Measurements from ENCODE around the gene PRH1. TPM values are rescaled to one million over a fixed set of nuclear protein-coding genes. Genes with fewer than 3 reads are reported as not detected.

The PRH1 gene
- total RNA-seq, 1 donor from 2014 or later, result 33.3 TPM

DNA sequence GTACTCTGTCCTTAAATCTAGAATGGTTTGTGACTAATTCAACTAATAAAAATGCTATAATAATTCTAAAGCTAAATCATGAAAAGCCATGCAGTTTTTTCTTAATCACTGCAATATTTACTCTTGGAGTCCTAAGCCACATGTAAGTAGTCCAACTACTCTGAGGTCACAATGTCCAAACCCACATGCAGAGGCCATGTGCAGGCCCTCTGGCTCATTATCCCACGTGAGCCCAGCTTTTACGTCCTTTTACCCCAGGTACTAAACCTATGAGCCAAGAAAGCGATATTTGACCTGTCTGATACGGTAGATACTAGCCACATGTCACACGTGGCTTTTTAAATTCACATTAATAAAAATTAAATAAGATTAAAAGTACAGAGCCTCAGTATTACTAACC, 12.8 kb upstream of the PRH1 start:
- no peak overlapping the region for H3K27ac Mint-ChIP-seq (ENCODE audit: unreplicated experiment)
- no peak overlapping the region for H3K4me3 Mint-ChIP-seq (ENCODE audit: unreplicated experiment)
- H3K36me3 Mint-ChIP-seq (ENCODE audit: unreplicated experiment), result no peaks in the 10 kb centered on the region
- no peaks in the 10 kb centered on the region for H3K27me3 Mint-ChIP-seq (ENCODE audit: unreplicated experiment)
- DNase-seq, result no peak
- TF ChIP-seq, protein P1, sequence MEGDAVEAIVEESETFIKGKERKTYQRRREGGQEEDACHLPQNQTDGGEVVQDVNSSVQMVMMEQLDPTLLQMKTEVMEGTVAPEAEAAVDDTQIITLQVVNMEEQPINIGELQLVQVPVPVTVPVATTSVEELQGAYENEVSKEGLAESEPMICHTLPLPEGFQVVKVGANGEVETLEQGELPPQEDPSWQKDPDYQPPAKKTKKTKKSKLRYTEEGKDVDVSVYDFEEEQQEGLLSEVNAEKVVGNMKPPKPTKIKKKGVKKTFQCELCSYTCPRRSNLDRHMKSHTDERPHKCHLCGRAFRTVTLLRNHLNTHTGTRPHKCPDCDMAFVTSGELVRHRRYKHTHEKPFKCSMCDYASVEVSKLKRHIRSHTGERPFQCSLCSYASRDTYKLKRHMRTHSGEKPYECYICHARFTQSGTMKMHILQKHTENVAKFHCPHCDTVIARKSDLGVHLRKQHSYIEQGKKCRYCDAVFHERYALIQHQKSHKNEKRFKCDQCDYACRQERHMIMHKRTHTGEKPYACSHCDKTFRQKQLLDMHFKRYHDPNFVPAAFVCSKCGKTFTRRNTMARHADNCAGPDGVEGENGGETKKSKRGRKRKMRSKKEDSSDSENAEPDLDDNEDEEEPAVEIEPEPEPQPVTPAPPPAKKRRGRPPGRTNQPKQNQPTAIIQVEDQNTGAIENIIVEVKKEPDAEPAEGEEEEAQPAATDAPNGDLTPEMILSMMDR (IDR thresholded peaks at IDR 0.05; ENCODE audit: partially characterized antibody, unreplicated experiment), result no peak
- H3K4me1 Mint-ChIP-seq (ENCODE audit: low read depth, unreplicated experiment), result no peaks in the 10 kb centered on the region
- H3K9me3 Mint-ChIP-seq (ENCODE audit: unreplicated experiment), result peaks cover 2% of the 10 kb centered on the region

- H3K36me3 Mint-ChIP-seq (ENCODE audit: unreplicated experiment), result no peaks in the 10 kb centered on the region
- DNase-seq, result no peak
- H3K4me1 Mint-ChIP-seq (ENCODE audit: low read depth, unreplicated experiment), result no peaks in the 10 kb centered on the region
- TF ChIP-seq, protein P1 (IDR thresholded peaks at IDR 0.05; ENCODE audit: partially characterized antibody, unreplicated experiment), result no peak
- no peaks in the 10 kb centered on the region for H3K9me3 Mint-ChIP-seq (ENCODE audit: unreplicated experiment)
- no peaks in the 10 kb centered on the region for H3K27me3 Mint-ChIP-seq (ENCODE audit: unreplicated experiment)
- no peak overlapping the region for H3K27ac Mint-ChIP-seq (ENCODE audit: unreplicated experiment)
- no peak overlapping the region for H3K4me3 Mint-ChIP-seq (ENCODE audit: unreplicated experiment)
These were observed 7.9 kb upstream of the PRH1 start for GRCh38 chr12:10891937-10892336.

- H3K36me3 Mint-ChIP-seq (ENCODE audit: unreplicated experiment), result no peaks in the 10 kb centered on the region
- DNase-seq, result no peak
- no peak overlapping the region for H3K4me3 Mint-ChIP-seq (ENCODE audit: unreplicated experiment)
- H3K4me1 Mint-ChIP-seq (ENCODE audit: low read depth, unreplicated experiment), result no peaks in the 10 kb centered on the region
- H3K9me3 Mint-ChIP-seq (ENCODE audit: unreplicated experiment), result no peaks in the 10 kb centered on the region
- H3K27me3 Mint-ChIP-seq (ENCODE audit: unreplicated experiment), result no peaks in the 10 kb centered on the region
- H3K27ac Mint-ChIP-seq (ENCODE audit: unreplicated experiment), result no peak overlapping the region
- TF ChIP-seq, protein P1 (IDR thresholded peaks at IDR 0.05; ENCODE audit: partially characterized antibody, unreplicated experiment), result no peak
These were observed 5.2 kb upstream of the PRH1 start for GRCh38 chr12:10889226-10889625.

- TF ChIP-seq, protein P1 (IDR thresholded peaks at IDR 0.05; ENCODE audit: partially characterized antibody, unreplicated experiment), result no peak
- H3K36me3 Mint-ChIP-seq (ENCODE audit: unreplicated experiment), result no peaks in the 10 kb centered on the region
- no peak overlapping the region for H3K27ac Mint-ChIP-seq (ENCODE audit: unreplicated experiment)
- H3K4me1 Mint-ChIP-seq (ENCODE audit: low read depth, unreplicated experiment), result no peaks in the 10 kb centered on the region
- H3K9me3 Mint-ChIP-seq (ENCODE audit: unreplicated experiment), result peaks cover 1% of the 10 kb centered on the region
- DNase-seq, result no peak
- no peak overlapping the region for H3K4me3 Mint-ChIP-seq (ENCODE audit: unreplicated experiment)
- H3K27me3 Mint-ChIP-seq (ENCODE audit: unreplicated experiment), result no peaks in the 10 kb centered on the region
These were observed 10.7 kb downstream of the PRH1 start for GRCh38 chr12:10873378-10873777.

GRCh38 chr12:10867381-10867780, 16.7 kb downstream of the PRH1 start:
- DNase-seq, result no peak
- Mint-ChIP-seq H3K27me3 (ENCODE audit: unreplicated experiment) (no peaks in the 10 kb centered on the region), H3K4me3 (ENCODE audit: unreplicated experiment) (no peak overlapping the region), H3K9me3 (ENCODE audit: unreplicated experiment) (no peaks in the 10 kb centered on the region), H3K36me3 (ENCODE audit: unreplicated experiment) (no peaks in the 10 kb centered on the region), H3K4me1 (ENCODE audit: low read depth, unreplicated experiment) (no peaks in the 10 kb centered on the region), H3K27ac (ENCODE audit: unreplicated experiment) (no peak overlapping the region)
- TF ChIP-seq, protein P1 (IDR thresholded peaks at IDR 0.05; ENCODE audit: partially characterized antibody, unreplicated experiment), result no peak

All from glutamatergic neuron (in vitro differentiated cells).